Measurements from ENCODE around the gene TCTN2. TPM values are rescaled to one million over a fixed set of nuclear protein-coding genes. Genes with fewer than 3 reads are reported as not detected.

TCTN2 gene
- total and polyA plus RNA-seq, 2 of the 8 experiments (the other 6 are each of a cell fraction or from before 2014, with no cell fraction given) = 7.5 to 8.4 TPM

GRCh38 chr12:123715195-123715594, 44.3 kb downstream of the TCTN2 start (continued):
- TF ChIP-seq CHD7 (IDR thresholded peaks at IDR 0.05; ENCODE audit: insufficient replicate concordance, low read length) = no peak
- TF ChIP-seq YY1 (IDR thresholded peaks at IDR 0.05; ENCODE audit: low read depth, low read length) = no peak

Measured in H1 (cell line).